ENCODE measurements around the gene TP53RK.

Gene TP53RK

DNA sequence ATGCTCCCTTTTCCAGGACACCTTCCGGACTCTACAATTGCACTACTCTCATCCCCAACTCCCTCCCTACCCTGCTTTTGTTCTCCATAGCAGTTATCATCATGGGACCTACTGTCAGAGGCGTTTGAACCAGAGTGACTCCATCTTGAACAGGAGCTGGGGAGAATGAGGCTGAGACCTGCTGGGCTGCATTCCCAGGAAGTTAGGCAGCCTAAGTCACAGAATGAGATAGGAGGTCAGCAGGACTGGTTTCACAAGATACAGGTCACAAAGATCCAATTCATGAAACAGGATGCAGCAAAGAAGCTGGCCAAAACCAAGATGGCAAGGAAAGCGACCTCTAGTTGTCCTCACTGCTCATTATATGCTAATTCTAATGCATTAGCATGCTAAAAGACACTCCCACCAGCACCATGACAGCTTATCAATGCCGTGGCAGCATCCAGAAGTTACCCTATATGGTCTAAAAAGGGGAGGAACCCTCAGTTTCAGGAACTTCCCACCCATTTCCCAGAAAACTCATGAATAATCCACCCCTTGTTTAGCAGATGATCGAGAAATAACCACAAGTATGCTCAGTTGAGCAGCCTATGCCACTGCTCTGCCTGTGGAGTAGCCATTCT, 53.6 kb downstream of the TP53RK start:
- DNase-seq (ENCODE audit: low read depth) = no peak
- H3K4me3 ChIP-seq (ENCODE audit: control insufficient read depth, low read depth, low read length) = no peak overlapping the region
- TF ChIP-seq, protein P1, sequence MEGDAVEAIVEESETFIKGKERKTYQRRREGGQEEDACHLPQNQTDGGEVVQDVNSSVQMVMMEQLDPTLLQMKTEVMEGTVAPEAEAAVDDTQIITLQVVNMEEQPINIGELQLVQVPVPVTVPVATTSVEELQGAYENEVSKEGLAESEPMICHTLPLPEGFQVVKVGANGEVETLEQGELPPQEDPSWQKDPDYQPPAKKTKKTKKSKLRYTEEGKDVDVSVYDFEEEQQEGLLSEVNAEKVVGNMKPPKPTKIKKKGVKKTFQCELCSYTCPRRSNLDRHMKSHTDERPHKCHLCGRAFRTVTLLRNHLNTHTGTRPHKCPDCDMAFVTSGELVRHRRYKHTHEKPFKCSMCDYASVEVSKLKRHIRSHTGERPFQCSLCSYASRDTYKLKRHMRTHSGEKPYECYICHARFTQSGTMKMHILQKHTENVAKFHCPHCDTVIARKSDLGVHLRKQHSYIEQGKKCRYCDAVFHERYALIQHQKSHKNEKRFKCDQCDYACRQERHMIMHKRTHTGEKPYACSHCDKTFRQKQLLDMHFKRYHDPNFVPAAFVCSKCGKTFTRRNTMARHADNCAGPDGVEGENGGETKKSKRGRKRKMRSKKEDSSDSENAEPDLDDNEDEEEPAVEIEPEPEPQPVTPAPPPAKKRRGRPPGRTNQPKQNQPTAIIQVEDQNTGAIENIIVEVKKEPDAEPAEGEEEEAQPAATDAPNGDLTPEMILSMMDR (IDR thresholded peaks at IDR 0.05; ENCODE audit: control insufficient read depth, insufficient read depth, low read depth, low read length, missing control alignments) = no peak

DNA sequence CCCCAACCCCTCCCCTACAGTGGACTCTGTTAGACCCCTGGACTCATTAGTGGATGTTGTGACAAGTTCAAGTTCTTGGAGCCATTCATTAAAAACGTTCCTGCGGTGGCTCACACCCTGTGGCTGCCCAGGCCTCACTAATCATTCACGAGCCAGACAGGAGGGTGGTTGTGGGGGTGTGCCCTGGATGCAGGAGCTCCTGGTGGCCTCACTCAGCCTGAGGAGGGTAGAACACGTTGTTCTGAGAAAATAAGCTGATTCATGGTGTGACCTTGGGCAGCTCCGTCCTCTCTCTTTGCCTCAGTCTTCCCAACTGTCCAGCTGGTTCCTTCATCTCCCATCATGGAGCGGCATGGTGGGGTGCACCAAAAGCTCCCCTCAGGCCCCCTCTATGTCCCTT, 54.7 kb downstream of the TP53RK start:
- TF ChIP-seq, protein P1 (IDR thresholded peaks at IDR 0.05; ENCODE audit: control insufficient read depth, insufficient read depth, low read depth, low read length, missing control alignments) = no peak
- no peak for DNase-seq (ENCODE audit: low read depth)
- H3K4me3 ChIP-seq (ENCODE audit: control insufficient read depth, low read depth, low read length) = no peak overlapping the region

Measured in AG09309 (cell line).